GM21367 (cell line): Measurements from ENCODE around the gene PPP2R2D.
A peak's percentile ranks its signal among the peaks of the same experiment; 100 is the strongest.

Experiments used
- ATAC-seq: cut with Tn5 transposase; IDR thresholded peaks from one replicate; pipeline ENCODE4 v1.9.1; 2021; ENCODE audit not compliant: unreplicated experiment

Gene PPP2R2D

DNA sequence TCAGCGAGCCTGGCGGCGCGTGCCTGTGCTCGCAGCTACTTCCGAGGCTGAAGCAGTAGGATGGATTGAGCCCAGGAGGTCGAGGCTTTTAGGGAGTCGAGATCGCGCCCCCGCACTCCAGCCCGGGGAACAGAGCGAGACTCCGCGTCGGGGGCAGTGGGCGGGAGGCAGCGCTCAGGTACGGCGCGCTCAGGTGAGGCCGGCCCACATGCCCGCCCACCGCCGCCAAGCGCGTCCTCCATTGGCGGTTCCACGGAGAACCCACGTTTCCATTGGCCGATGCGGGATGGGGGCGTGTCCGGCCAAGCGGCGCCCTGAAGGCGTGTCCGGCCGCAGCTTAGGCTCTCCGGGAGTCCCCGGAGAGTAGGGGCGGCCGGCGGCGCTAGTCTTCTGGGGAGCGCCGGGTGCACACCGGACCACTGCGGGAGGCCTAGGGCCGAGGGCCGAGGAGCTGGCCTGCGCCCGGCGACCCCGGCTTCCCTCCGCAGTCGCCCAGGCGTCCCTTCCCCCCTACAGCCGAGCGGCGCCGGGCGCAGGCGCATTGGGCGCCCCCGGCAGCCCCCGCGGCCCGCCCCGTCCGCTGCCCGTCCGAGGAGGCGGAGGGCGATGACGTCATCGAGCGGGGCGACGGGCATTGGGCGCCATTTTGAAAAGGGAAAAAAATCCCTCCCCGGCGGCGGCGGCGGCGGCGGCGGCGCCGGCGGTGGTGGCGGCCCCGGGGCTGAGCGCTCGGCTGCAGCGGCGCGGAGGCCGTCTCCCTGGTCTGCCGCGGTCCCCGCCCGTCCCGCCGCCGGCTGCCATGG lies at the start of gene PPP2R2D:
Gene PPP2R2D, plus strand, starts transcription at position 659 of the 803 bp plus-strand sequence. Its CDS starts 141 bp downstream, at position 800.
- peak; percentile 84 for ATAC-seq

DNA sequence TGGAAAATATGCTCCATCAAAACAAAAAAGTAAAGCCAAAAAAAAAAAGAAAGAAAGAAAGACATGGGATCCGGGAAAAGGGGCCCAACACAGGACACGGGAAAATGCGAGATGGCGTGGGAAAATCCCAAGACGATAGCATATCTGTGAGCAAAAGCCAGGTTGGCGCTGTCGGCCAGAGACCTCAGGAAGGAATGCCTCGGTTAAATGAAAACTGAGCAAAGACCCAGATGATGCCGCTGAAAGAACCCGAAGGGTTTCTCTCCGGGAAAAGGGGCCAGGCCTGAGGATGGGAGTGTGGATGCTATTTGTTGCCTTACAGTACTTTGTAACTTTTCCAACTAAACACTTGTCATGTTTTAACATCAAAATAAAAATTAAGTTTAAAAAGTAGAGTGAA lies 49.5 kb upstream of the PPP2R2D start:
- ATAC-seq: no peak

DNA sequence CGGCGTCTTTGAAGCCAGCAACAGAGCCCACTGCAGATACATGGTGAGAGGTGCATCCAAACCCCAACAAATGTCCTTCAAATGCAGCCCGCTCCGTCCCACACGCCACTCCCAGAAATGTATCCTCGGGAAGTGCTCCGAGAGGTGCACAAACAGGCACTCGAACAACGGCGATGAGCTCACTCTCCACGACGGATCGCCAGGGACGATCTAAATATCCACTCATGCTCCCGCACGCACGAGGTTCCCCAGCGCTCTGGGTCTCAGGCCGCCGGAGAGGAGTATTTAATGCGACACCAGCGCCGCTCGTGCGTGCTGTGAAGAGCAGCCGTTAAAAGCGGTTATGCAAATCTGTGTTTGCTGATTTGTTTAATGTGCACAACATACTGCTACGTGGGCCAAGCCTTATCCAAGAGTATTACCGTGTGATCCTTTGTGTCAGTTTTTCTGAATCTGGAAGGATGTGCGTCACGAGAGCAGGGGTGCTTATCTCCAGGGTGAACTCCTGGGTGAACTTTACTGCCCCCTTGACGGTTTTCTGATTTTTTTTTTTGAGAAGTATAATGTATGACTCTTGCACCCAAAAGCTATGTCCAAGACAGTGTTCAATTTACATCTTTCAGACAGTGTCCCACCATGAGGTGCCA lies 48.5 kb upstream of the PPP2R2D start:
- ATAC-seq: no peak

- ATAC-seq: no peak
Measured at GRCh38 chr10:131852823-131853609, 47.8 kb upstream of the PPP2R2D start.

DNA sequence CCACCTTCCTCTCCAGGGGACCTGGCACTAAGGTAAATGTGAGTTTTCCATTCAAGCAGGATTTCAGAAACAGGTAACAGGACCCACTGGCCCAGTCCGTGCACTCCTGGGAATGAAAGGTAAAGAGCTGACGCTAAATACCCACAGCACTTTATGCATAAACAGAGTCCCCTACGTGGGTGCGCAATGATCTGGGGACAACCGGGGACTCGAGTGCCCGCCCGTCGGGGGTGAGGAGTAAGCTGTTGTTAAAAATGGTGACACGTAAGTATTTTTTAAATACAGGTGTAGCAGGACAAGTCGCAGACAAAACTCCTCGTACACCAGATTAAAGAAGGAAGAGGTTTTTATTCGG lies 47.2 kb upstream of the PPP2R2D start:
- no peak for ATAC-seq

DNA sequence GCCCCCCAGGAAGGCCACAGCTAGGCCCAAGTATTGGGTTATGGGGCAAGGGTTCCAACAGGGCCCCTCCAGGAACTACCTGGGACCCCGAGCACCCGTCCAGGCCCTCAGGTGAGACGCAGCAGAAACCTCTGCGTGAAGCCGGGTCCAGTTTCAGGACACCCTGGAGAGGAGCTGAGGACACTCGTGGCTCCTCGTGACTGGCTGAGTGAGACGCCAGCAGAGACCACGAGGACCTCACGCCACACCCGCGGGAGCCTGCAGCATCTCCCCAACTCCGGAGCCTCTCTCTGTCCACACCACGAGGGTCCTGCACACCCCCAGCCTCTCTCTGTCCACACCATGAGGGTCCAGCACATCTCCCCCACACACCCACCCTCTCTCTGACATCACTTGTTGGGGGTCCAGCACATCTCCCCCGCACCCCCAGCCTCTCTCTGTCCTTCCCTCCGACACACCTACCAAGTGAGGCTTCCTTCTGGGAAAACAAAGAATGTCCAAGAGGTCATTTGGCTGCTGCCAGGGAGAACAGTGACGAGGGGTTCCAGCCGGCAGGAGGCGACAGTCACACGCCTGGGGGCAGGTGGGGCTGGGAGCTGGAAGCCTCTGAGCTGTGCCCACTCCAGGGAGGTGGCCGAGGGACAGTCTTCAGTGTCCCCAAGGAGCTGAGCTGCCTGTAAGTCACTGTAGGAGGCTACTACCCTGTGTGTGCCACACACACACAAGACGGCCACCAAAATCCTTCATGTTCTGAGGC lies 46.1 kb upstream of the PPP2R2D start:
- ATAC-seq: no peak

GRCh38 chr10:131855461-131856401 lies 45.1 kb upstream of the PPP2R2D start:
- ATAC-seq: no peak

- ATAC-seq: no peak
Measured at GRCh38 chr10:131856441-131857094, 44.2 kb upstream of the PPP2R2D start.

GRCh38 chr10:131857156-131858117 lies 43.4 kb upstream of the PPP2R2D start:
- no peak for ATAC-seq

- ATAC-seq: no peak
Measured at GRCh38 chr10:131858118-131858515, 42.7 kb upstream of the PPP2R2D start.

- ATAC-seq: no peak
Measured at GRCh38 chr10:131858583-131859340, 42.0 kb upstream of the PPP2R2D start.

DNA sequence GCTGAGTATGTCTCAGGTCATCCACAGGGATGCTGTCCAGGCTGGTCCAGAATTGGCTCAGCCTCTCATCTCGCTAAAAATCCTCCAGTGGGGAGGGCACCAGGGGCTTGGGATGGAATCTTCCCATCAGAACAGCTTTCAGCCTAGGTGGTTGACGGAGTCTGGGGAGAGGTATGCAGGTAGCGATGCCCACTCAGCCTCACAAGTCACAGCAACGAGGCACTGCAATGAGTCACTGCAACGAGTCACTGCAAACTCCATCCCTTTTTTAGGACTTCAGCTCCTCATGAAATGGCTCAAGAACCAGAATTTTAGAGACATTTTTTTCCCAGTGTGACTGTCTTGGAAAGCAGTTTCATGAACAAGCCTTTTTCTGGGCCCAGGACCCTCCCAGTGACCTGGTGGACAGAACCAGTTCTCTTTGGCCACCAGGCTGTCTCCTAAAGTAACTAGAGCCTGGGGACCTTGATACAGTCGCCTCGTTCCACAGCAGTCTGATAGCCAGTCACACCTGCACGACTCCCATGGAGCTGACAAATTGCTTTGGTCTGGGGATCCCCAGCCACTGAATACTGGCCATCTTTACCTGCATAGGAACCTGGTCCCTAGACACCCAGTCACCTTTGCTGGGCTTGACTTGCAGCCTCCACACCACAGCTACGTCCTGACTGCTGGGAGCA lies 41.3 kb upstream of the PPP2R2D start:
- no peak for ATAC-seq

GRCh38 chr10:131860311-131860710 lies 40.5 kb upstream of the PPP2R2D start:
- ATAC-seq: no peak

GRCh38 chr10:131860806-131861440 lies 39.9 kb upstream of the PPP2R2D start:
- no peak for ATAC-seq

GRCh38 chr10:131862548-131862947 lies 38.3 kb upstream of the PPP2R2D start:
- ATAC-seq: no peak

DNA sequence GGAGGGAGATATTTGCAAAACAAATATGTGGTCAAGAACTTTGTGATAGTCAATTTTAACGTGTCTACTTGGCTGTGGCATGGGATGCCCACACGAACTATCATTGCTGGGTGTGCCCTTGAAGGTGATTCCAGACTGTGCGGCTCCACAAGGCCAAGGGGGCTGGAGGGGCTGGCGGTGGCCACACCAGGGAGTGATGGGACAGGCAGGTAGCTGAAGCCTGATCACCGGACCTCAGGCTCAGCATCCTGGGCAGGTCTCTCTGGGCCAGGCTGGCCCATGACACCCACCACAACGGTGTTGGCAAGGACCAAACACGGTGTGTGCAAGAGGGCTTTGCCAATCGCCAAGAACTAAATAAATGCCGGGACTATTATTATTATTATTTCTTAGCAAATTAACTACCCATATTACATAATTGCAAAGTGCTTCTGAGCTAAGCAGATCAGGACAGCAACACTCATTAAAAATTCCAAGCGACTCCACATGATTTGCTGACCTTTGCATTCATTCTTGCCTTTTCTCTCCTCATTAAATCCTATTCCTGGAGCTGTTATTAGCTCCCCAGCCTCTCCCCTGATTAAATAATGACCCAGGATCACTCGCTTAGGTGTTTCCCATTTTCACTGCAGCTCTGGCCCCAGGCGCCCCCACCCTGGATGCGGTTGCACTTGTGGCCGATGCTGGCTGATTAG lies 35.4 kb upstream of the PPP2R2D start:
- ATAC-seq: no peak
